Body of pancreas (tissue), 4 donors: ENCODE measurements around the gene IYD.

Experiments
- CTCF ChIP-seq, 7 experiments: fragments of 450-650 bp in 4 of 7; fragments of 200-600 bp in 3 of 7; sonication (generic) in 3 of 7; IDR thresholded peaks; one replicate each; pipeline ENCODE4 v1.5.1; 2016 to 2019; ENCODE audit warnings: antibody characterized with exemption in 7 of 7
- POLR2A ChIP-seq, 3 donors: fragments of 450-650 bp; IDR thresholded peaks; one replicate each; pipeline ENCODE4 v1.6.1; 2016; ENCODE audit warnings: antibody characterized with exemption in 3 of 3, mild to moderate bottlenecking in 2 of 3

DNA sequence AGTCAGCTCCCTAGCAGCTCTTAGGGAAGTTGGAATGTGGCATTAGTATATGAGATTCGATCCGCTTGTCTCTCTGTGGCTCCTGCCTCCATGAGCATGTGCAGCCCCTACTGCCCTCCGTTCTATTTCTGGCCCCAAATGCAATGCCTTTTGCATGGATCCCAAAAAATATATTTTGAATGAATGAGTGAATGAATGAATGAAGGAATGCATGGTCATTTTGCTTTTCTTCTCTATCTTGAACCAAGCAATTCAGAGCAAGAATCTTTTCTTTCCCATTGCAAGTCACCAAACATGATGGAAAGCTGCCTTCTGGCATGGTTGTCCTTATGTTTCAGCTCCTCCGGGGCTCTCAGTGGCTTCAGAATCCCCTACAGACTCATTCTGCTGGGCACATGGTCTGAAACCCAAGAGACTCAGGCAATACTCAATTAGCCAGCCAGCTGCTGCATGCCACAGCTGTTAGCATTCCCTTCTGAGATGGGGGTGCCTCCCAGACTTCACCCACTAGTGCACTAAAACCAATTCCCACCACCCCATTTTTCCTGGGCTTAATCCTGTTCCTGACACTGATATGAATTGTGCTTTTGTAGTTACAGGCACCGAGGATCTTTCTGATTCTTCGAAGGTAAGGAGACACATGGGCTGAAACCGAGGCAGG, 2.6 kb upstream of the IYD start:
- TF ChIP-seq CTCF (IDR thresholded peaks at IDR 0.05) (no peak), POLR2A (IDR thresholded peaks at IDR 0.05) (no peak)
